HCT116 (cell line): ENCODE measurements around the gene ACTR3C. TPM values are rescaled to one million over a fixed set of nuclear protein-coding genes. Genes with fewer than 3 reads are reported as not detected.

Source experiments
- ATAC-seq: fragments of 200-7000 bp; cut with Tn5 transposase; 2 replicates; pipeline ENCODE4 v1.9.1; 2020; ENCODE audit warnings: mild to moderate bottlenecking, moderate library complexity
- BruUV-seq: library from RNA; stranded (reverse); fragments of 400-500 nt; replicated peaks from 2 replicates; lab custom pipeline; 2021; lab: Mats Ljungman, UMichigan
- CTCF ChIA-PET: fragments of 300-600 bp; sonication (Branson Sonifier 250); formaldehyde crosslinking; loops from one replicate; lab custom pipeline; 2021; ENCODE audit warnings: antibody characterized with exemption; lab: Charles Lee
- POLR2A ChIA-PET: fragments of 300-600, 350-600 bp; sonication (Branson Sonifier 250); formaldehyde crosslinking; loops from one replicate; lab custom pipeline; 2021; ENCODE audit warnings: antibody characterized with exemption; lab: Charles Lee
- RAD21 ChIA-PET, 2 experiments: fragments of 300-600 bp; sonication (Branson Sonifier 250); formaldehyde crosslinking; loops; one replicate each; lab custom pipeline; 2023; ENCODE audit warnings: low total read pairs in 2 of 2; ENCODE audit not compliant: uncharacterized antibody in 2 of 2, unreplicated experiment in 2 of 2, low non-redundant PET in 1 of 2; lab: Charles Lee
- DNase-seq: peaks from one replicate; pipeline ENCODE4 v3.0.0-alpha.2; 2010; ENCODE audit warnings: low read depth, low spot score
- H2AFZ ChIP-seq: fragments of 200-600 bp; shearing (Covaris generic), sonication (generic); 2 replicates; pipeline ENCODE4 v1.6.1; 2017; ENCODE audit warnings: low read depth, mixed run types, mixed read lengths, antibody characterized with exemption, low read length; ENCODE audit not compliant: poor library complexity, severe bottlenecking
- H3K27ac ChIP-seq: 2 replicates; pipeline ENCODE4 v1.5.1; 2012; ENCODE audit warnings: low read depth, low read length
- H3K27me3 ChIP-seq: fragments of 200-600 bp; sonication (generic); 2 replicates; pipeline ENCODE4 v1.6.1; 2016; ENCODE audit warnings: mixed run types, low read length, mixed read lengths; ENCODE audit not compliant: insufficient read depth
- H3K36me3 ChIP-seq, 2 experiments: fragments of 200-500 bp in 1 of 2; fragments of 200-600 bp in 1 of 2; sonication (Bioruptor generic) in 1 of 2; sonication (generic) in 1 of 2; 2 replicates each; pipeline versions ENCODE4 v1.5.1 to v1.6.1; 2014 to 2016; ENCODE audit warnings: low read length in 2 of 2, inconsistent platforms in 1 of 2, mixed read lengths in 1 of 2, mixed run types in 1 of 2; ENCODE audit not compliant: insufficient read depth in 2 of 2, control insufficient read depth in 1 of 2
- H3K4me1 ChIP-seq, 2 experiments: fragments of 200-600 bp in 1 of 2; sonication (generic) in 1 of 2; 2 replicates each; pipeline versions ENCODE4 v1.5.1 to v1.6.1; 2012 to 2017; ENCODE audit warnings: low read length in 2 of 2, inconsistent platforms in 1 of 2, mild to moderate bottlenecking in 1 of 2, mixed read lengths in 1 of 2, mixed run types in 1 of 2, moderate library complexity in 1 of 2; ENCODE audit not compliant: insufficient read depth in 2 of 2, control insufficient read depth in 1 of 2
- H3K4me2 ChIP-seq: fragments of 200-600 bp; sonication (generic); 2 replicates; pipeline ENCODE4 v1.6.1; 2017; ENCODE audit warnings: mixed run types, low read length, mixed read lengths
- H3K4me3 ChIP-seq, 2 experiments: fragments of 200-600 bp in 1 of 2; sonication (generic) in 1 of 2; replicated peaks in 1 of 2; 2 replicates each; pipeline ENCODE4 v1.5.1; 2011 to 2016; ENCODE audit warnings: low read length in 2 of 2, control low read depth in 1 of 2, low read depth in 1 of 2, mild to moderate bottlenecking in 1 of 2, mixed read lengths in 1 of 2, mixed run types in 1 of 2
- H3K79me2 ChIP-seq: fragments of 200-600 bp; sonication (generic); 2 replicates; pipeline ENCODE4 v1.6.1; 2017; ENCODE audit warnings: mild to moderate bottlenecking, mixed run types, low read length, moderate library complexity, mixed read lengths; ENCODE audit not compliant: insufficient read depth
- H3K9ac ChIP-seq: fragments of 200-600 bp; sonication (generic); 2 replicates; pipeline ENCODE4 v1.6.1; 2016; ENCODE audit warnings: low read length, mixed read lengths
- H3K9me2 ChIP-seq: fragments of 200-600 bp; sonication (generic), shearing (Covaris generic); 2 replicates; pipeline ENCODE4 v1.6.1; 2017; ENCODE audit warnings: mixed run types, mild to moderate bottlenecking, moderate library complexity; ENCODE audit not compliant: insufficient read depth
- H3K9me3 ChIP-seq, 2 experiments: fragments of 200-500 bp in 1 of 2; fragments of 200-600 bp in 1 of 2; sonication (Bioruptor generic) in 1 of 2; sonication (generic) in 1 of 2; 2 replicates each; pipeline ENCODE4 v1.6.1; 2014 to 2017; ENCODE audit warnings: low read length in 2 of 2, mixed read lengths in 2 of 2, inconsistent platforms in 1 of 2, low read depth in 1 of 2, mild to moderate bottlenecking in 1 of 2, mixed run types in 1 of 2, moderate library complexity in 1 of 2; ENCODE audit not compliant: control insufficient read depth in 1 of 2, insufficient read depth in 1 of 2
- H4K20me1 ChIP-seq: fragments of 200-600 bp; sonication (generic), shearing (Covaris generic); 2 replicates; pipeline ENCODE4 v1.6.1; 2017; ENCODE audit warnings: mixed run types, mild to moderate bottlenecking, moderate library complexity; ENCODE audit not compliant: insufficient read depth
- CBX3 ChIP-seq: IDR thresholded peaks from 2 replicates; pipeline ENCODE4 v1.6.1; 2012; ENCODE audit warnings: low read depth
- EZH2 ChIP-seq: fragments of 200-600 bp; sonication (generic); IDR thresholded peaks from 2 replicates; pipeline ENCODE4 v1.6.1; 2017; ENCODE audit warnings: antibody characterized with exemption, mixed run types
- YY1 ChIP-seq: IDR thresholded peaks from 2 replicates; pipeline ENCODE4 v1.6.1; 2011; ENCODE audit warnings: low read length, low read depth, moderate library complexity, mild to moderate bottlenecking; ENCODE audit not compliant: insufficient replicate concordance; ENCODE audit errors: extremely low read depth
- ZBTB33 ChIP-seq: IDR thresholded peaks from 2 replicates; pipeline ENCODE4 v1.6.1; 2011; ENCODE audit warnings: mild to moderate bottlenecking, low read length, moderate library complexity; ENCODE audit not compliant: insufficient replicate concordance; ENCODE audit errors: extremely low read depth
- intact Hi-C: fragments of 100-400 bp; cut with micrococcal nuclease; formaldehyde crosslinking; loops from 2 replicates; pipeline ENCODE4 v1.10.0; 2022
- total RNA-seq: library from RNA; stranded (reverse); gene quantifications from one replicate; pipeline ENCODE4 v1.2.1, GENCODE V29; 2021; ENCODE audit not compliant: unreplicated experiment
- TF ChIP-seq, protein P1 (sequence below): IDR thresholded peaks from 2 replicates; pipeline ENCODE4 v1.6.1; 2012

ACTR3C gene
- total RNA-seq, 1 experiment from 2014 or later = 2.0 TPM

DNA sequence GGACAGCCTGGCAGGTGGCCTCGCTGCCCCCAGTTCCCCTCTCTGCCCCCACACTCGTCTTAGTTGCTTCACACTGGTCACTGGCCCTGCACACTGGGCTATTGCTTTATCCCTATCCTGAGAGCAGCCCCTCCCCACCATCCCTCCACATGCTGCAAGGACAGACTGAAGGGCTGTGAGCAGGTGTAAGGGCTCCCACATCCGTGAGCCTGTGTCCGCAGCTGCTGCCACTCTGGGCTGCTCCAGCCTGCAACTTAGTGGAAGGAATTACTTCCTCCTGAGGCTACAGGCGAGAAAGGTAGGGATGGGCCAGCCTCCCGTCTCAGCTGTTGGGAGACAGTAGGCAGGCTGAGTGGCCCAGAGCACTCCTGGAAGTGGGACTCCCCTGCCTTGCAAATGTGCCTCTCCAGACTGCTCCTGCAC, 14.3 kb upstream of the ACTR3C start:
- no peaks in the 10 kb centered on the region for H3K9me3 ChIP-seq
- POLR2A ChIA-PET = no interaction called here
- no peaks in the 10 kb centered on the region for H3K79me2 ChIP-seq
- H3K4me2 ChIP-seq = no peak overlapping the region
- no peak overlapping the region for H3K4me3 ChIP-seq
- no peak overlapping the region for H3K9ac ChIP-seq
- no peak for TF ChIP-seq ZBTB33
- no peak for TF ChIP-seq CBX3
- no peak for TF ChIP-seq YY1
- CTCF ChIA-PET = no interaction called here
- no peaks in the 10 kb centered on the region for H3K4me1 ChIP-seq
- H4K20me1 ChIP-seq = no peaks in the 10 kb centered on the region
- no peaks in the 10 kb centered on the region for H3K36me3 ChIP-seq
- no peak overlapping the region for H2AFZ ChIP-seq
- BruUV-seq = no TSS peak
- H3K27ac ChIP-seq = no peak overlapping the region
- RAD21 ChIA-PET = no interaction called here
- H3K9me2 ChIP-seq = no peaks in the 10 kb centered on the region
- DNase-seq = no peak
- no peak for ATAC-seq
- H3K27me3 ChIP-seq = no peaks in the 10 kb centered on the region
- intact Hi-C loops = no loop called here

DNA sequence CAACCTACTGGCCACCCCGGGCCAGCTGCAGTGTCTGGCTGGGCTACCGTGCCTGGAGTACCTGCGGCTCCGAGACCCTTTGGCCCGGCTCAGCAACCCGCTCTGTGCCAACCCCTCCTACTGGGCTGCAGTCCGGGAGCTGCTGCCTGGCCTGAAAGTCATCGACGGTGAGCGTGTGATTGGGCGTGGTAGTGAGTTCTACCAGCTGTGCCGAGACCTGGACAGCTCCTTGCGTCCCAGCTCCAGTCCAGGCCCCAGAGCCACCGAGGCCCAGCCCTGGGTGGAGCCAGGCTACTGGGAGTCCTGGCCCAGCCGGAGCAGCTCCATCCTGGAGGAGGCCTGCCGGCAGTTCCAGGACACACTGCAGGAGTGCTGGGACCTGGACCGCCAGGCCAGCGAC, 13.8 kb upstream of the ACTR3C start:
- H3K27me3 ChIP-seq = no peaks in the 10 kb centered on the region
- no peak overlapping the region for H3K9ac ChIP-seq
- DNase-seq (no peak), ATAC-seq (no peak)
- ChIA-PET CTCF (no interaction called here), RAD21 (no interaction called here), POLR2A (no interaction called here)
- no peaks in the 10 kb centered on the region for H3K79me2 ChIP-seq
- no peaks in the 10 kb centered on the region for H3K9me3 ChIP-seq
- no peak for TF ChIP-seq EZH2
- TF ChIP-seq, protein P1, sequence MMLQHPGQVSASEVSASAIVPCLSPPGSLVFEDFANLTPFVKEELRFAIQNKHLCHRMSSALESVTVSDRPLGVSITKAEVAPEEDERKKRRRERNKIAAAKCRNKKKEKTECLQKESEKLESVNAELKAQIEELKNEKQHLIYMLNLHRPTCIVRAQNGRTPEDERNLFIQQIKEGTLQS = no peak
- H3K4me3 ChIP-seq = no peak overlapping the region
- intact Hi-C loops = no loop called here
- H4K20me1 ChIP-seq = no peaks in the 10 kb centered on the region
- H3K27ac ChIP-seq = no peak overlapping the region
- no TSS peak for BruUV-seq
- H3K4me1 ChIP-seq = no peaks in the 10 kb centered on the region
- H3K9me2 ChIP-seq = no peaks in the 10 kb centered on the region
- H3K36me3 ChIP-seq = no peaks in the 10 kb centered on the region
- H2AFZ ChIP-seq = no peak overlapping the region
- no peak overlapping the region for H3K4me2 ChIP-seq
